ENCODE measurements around the gene TRIM17.

The TRIM17 gene

DNA sequence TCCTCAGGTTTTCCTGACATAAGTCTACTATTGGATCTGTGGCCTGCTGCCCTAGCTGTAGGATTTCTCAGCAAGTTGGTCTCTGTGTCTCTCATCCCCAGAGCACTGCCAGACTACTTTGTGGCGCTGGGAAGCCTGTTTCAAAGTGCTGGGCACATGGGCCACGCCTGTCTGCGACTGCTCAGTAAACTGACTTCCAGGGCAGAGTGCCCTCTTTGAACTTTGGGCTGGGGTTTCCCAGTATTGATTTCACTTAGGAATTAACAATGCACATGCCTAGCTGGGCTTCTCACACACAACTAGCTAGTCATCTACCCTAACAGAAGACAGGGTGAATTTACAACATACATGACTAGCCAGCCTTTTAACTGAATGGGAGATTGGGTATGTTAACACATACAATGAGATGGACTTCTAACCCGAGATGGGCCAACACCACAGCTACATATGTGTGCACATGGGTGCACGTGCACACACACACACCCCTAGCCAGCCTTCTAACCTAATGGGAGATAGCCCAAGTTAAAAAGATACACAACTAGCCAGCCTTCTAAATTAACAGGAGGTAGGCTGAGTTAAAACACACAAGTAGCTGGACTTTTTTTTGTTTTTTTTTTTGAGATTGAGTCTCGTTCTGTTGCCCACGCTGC, 6.9 kb upstream of the TRIM17 start:
- Histone ChIP-seq H3K9me3 (ENCODE audit: insufficient read depth, low read length) (no peaks in the 10 kb centered on the region), H3K9ac (ENCODE audit: low read length) (no peak overlapping the region), H3K4me3 (ENCODE audit: low read length) (no peak overlapping the region), H4K20me1 (ENCODE audit: insufficient read depth, low read length) (no peaks in the 10 kb centered on the region), H3K4me1 (ENCODE audit: low read length) (no peaks in the 10 kb centered on the region), H3K4me2 (ENCODE audit: low read length) (no peak overlapping the region), H3K27ac (ENCODE audit: low read length) (no peak overlapping the region), H3K36me3 (replicated peaks; ENCODE audit: low read depth, low read length) (no peaks in the 10 kb centered on the region), H2AFZ (ENCODE audit: low read depth, low read length) (no peak overlapping the region), H3K27me3 (ENCODE audit: low read depth, low read length) (peaks cover 16% of the 10 kb centered on the region; the same call in 1 of the 2 replicates), H3K79me2 (ENCODE audit: low read length) (no peaks in the 10 kb centered on the region)
- TF ChIP-seq, protein P1, sequence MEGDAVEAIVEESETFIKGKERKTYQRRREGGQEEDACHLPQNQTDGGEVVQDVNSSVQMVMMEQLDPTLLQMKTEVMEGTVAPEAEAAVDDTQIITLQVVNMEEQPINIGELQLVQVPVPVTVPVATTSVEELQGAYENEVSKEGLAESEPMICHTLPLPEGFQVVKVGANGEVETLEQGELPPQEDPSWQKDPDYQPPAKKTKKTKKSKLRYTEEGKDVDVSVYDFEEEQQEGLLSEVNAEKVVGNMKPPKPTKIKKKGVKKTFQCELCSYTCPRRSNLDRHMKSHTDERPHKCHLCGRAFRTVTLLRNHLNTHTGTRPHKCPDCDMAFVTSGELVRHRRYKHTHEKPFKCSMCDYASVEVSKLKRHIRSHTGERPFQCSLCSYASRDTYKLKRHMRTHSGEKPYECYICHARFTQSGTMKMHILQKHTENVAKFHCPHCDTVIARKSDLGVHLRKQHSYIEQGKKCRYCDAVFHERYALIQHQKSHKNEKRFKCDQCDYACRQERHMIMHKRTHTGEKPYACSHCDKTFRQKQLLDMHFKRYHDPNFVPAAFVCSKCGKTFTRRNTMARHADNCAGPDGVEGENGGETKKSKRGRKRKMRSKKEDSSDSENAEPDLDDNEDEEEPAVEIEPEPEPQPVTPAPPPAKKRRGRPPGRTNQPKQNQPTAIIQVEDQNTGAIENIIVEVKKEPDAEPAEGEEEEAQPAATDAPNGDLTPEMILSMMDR (IDR thresholded peaks at IDR 0.05; ENCODE audit: low read depth, low read length): no peak
- TF ChIP-seq EZH2phosphoT487 (IDR thresholded peaks at IDR 0.05; ENCODE audit: low read depth): no peak

DNA sequence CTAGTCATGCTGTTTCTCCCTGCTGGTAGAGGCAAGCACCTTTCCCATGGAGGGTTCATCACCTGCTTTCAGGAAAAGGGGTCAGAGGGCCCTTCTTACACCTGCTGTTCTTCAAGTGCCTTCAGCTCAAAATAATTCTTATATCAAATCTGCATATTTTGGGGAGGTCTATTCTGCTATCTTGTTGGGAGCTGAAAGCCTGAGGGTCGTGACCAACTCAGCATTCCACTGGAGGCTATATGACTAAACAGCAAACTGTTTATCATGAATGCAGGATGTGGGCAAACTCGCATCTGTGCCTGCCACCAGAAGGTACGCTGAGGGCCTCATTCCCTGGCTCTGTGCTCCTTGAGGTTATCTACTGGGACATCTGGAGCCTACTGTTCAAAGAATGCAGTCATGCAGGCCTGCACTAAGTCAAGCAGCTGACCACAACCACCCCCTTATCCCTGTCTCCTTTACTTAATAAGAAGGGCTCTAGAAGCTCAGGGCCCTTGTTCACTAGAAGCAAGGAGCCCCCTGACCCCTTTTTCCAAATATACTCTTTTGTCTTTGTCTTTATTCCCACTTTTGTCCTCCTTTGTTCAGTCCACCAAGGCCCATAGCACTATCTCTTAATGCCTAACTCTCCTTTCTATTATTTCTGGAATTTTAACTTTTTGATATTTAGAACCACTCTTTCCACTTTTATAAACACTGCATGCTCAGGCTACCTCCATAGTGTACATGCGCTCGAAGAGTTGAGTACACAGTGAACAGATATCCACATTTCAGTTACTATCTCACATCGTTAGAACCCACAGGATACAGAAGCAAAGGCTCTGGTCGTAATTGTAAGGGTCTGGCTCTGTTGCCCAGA, 4.5 kb upstream of the TRIM17 start:
- Histone ChIP-seq H2AFZ (ENCODE audit: low read depth, low read length) (no peak overlapping the region), H4K20me1 (ENCODE audit: insufficient read depth, low read length) (no peaks in the 10 kb centered on the region), H3K9me3 (ENCODE audit: insufficient read depth, low read length) (no peaks in the 10 kb centered on the region), H3K4me1 (ENCODE audit: low read length) (no peaks in the 10 kb centered on the region), H3K4me2 (ENCODE audit: low read length) (no peak overlapping the region), H3K36me3 (replicated peaks; ENCODE audit: low read depth, low read length) (no peaks in the 10 kb centered on the region), H3K27ac (ENCODE audit: low read length) (no peak overlapping the region), H3K27me3 (ENCODE audit: low read depth, low read length) (peaks cover 14% of the 10 kb centered on the region; the same call in 1 of the 2 replicates), H3K9ac (ENCODE audit: low read length) (no peak overlapping the region), H3K4me3 (ENCODE audit: low read length) (no peak overlapping the region), H3K79me2 (ENCODE audit: low read length) (no peaks in the 10 kb centered on the region)
- TF ChIP-seq, protein P1 (IDR thresholded peaks at IDR 0.05; ENCODE audit: low read depth, low read length): no peak
- TF ChIP-seq EZH2phosphoT487 (IDR thresholded peaks at IDR 0.05; ENCODE audit: low read depth): no peak

DNA sequence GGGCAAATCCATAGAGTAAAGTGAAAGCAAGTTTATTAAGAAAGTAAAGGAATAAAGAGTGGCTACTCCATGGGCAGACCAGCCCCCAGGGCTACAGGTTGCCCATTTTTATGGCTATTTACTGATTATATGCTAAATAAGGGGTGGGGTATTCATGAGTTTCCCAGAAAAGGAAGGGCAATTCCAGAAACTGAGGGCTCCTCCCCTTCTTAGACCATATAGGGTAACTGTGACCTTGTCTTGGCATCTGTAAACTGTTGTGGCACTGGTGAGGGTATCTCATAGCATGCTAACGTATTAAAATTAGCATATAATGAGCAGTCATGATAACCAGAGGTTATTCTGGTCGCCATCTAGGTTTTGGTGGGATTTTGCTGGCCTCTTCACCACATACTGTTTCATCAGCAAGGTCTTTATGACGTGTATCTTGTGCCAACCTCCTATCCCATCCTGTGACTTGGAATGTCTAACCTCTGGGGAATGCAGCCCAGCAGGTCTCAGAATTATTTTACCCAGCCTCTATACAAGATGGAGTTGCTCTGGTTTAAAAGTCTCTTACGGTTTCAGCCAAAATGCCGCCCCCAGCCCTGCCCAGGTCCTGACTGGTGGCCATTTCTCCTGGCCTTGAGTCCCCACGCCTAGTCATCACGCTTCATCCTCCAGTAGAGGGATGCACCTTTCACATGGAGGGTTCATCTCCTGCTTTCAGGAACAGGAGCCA, 982 bp upstream of the TRIM17 start:
- Histone ChIP-seq H3K79me2 (ENCODE audit: low read length) (no peaks in the 10 kb centered on the region), H3K4me3 (ENCODE audit: low read length) (no peak overlapping the region), H3K9ac (ENCODE audit: low read length) (no peak overlapping the region), H3K36me3 (replicated peaks; ENCODE audit: low read depth, low read length) (no peaks in the 10 kb centered on the region), H3K4me1 (ENCODE audit: low read length) (no peaks in the 10 kb centered on the region), H2AFZ (ENCODE audit: low read depth, low read length) (no peak overlapping the region), H3K27me3 (ENCODE audit: low read depth, low read length) (peaks cover 14% of the 10 kb centered on the region; the same call in 1 of the 2 replicates), H3K9me3 (ENCODE audit: insufficient read depth, low read length) (no peaks in the 10 kb centered on the region), H3K4me2 (ENCODE audit: low read length) (no peak overlapping the region), H3K27ac (ENCODE audit: low read length) (no peak overlapping the region), H4K20me1 (ENCODE audit: insufficient read depth, low read length) (no peaks in the 10 kb centered on the region)
- TF ChIP-seq, protein P1 (IDR thresholded peaks at IDR 0.05; ENCODE audit: low read depth, low read length): no peak
- TF ChIP-seq EZH2phosphoT487 (IDR thresholded peaks at IDR 0.05; ENCODE audit: low read depth): no peak

DNA sequence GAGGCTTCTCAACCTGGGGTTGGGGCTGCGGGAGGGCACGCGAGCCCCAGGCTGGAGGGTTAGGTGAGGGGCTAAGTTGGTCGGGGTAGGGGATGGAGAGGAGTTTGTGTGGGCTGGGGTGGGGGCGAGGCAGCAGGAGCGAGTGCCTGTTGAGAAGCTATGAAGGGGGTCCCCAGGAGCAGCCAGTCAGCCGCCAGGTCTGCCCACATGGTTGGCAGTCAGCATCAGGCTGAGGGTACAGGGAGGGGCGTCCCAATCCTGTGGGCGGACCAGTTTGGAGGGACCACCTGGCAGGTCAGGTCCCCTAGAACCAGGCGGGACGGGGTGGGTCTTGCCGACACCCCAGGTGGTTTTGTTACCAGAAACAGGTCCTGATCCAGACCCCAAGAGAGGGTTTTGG, 400 bp upstream of the TRIM17 start:
- no peak for TF ChIP-seq EZH2phosphoT487 (IDR thresholded peaks at IDR 0.05; ENCODE audit: low read depth)
- TF ChIP-seq, protein P1 (IDR thresholded peaks at IDR 0.05; ENCODE audit: low read depth, low read length): no peak
- no peaks in the 10 kb centered on the region for H3K4me1 ChIP-seq (ENCODE audit: low read length)
- no peaks in the 10 kb centered on the region for H4K20me1 ChIP-seq (ENCODE audit: insufficient read depth, low read length)
- no peak overlapping the region for H3K9ac ChIP-seq (ENCODE audit: low read length)
- H2AFZ ChIP-seq (ENCODE audit: low read depth, low read length): no peak overlapping the region
- H3K4me2 ChIP-seq (ENCODE audit: low read length): no peak overlapping the region
- H3K36me3 ChIP-seq (replicated peaks; ENCODE audit: low read depth, low read length): no peaks in the 10 kb centered on the region
- H3K27ac ChIP-seq (ENCODE audit: low read length): no peak overlapping the region
- H3K27me3 ChIP-seq (ENCODE audit: low read depth, low read length): peaks cover 12% of the 10 kb centered on the region; the same call in 1 of the 2 replicates
- no peak overlapping the region for H3K4me3 ChIP-seq (ENCODE audit: low read length)
- no peaks in the 10 kb centered on the region for H3K79me2 ChIP-seq (ENCODE audit: low read length)
- no peaks in the 10 kb centered on the region for H3K9me3 ChIP-seq (ENCODE audit: insufficient read depth, low read length)
